ENCODE results near the gene RAB11A. TPM values are rescaled to one million over a fixed set of nuclear protein-coding genes. Genes with fewer than 3 reads are reported as not detected.

The RAB11A gene
- total RNA-seq, 1 experiment from 2014 or later: 245 TPM

DNA sequence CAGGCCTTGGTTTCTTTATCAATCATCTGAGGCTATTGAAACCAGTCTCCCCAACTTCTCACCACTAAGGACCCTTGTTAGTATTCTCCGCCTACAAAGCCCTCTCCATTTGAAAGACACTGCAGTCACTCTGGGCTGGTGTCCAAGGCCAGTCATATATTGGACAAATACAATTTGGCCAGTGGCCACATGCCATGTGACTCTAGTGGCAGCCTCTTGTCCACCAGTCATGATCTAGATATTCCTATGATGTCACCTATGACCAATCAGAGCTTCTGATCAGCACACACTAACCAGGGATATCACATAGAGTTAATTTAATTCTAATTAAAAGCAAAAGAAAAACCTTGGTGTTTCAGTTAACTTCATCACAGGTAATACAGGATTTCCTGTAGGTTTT is 68.2 kb downstream of the RAB11A start:
- TF ChIP-seq NFATC4 (CRISPR knock-in tag; IDR thresholded peaks at IDR 0.05) (no peak), FOXK1 (CRISPR knock-in tag; IDR thresholded peaks at IDR 0.05) (no peak), ZNF317 (CRISPR knock-in tag; IDR thresholded peaks at IDR 0.05; ENCODE audit: borderline replicate concordance, low read depth) (no peak), IRF2 (CRISPR knock-in tag; IDR thresholded peaks at IDR 0.05; ENCODE audit: borderline replicate concordance, low read depth) (no peak), ELF4 (CRISPR knock-in tag; IDR thresholded peaks at IDR 0.05; ENCODE audit: low read depth) (no peak), NR2C2 (CRISPR knock-in tag; IDR thresholded peaks at IDR 0.05) (no peak), ZNF396 (CRISPR knock-in tag; IDR thresholded peaks at IDR 0.05; ENCODE audit: borderline replicate concordance) (no peak), ESRRA (CRISPR knock-in tag; IDR thresholded peaks at IDR 0.05; ENCODE audit: borderline replicate concordance) (no peak), CBFB (CRISPR knock-in tag; IDR thresholded peaks at IDR 0.05; ENCODE audit: low read depth) (no peak), SMAD4 (CRISPR knock-in tag; IDR thresholded peaks at IDR 0.05) (no peak), PRRX2 (CRISPR knock-in tag; IDR thresholded peaks at IDR 0.05) (no peak), CREM (CRISPR knock-in tag; IDR thresholded peaks at IDR 0.05) (no peak), TEAD1 (CRISPR knock-in tag; IDR thresholded peaks at IDR 0.05) (no peak), ETV6 (CRISPR knock-in tag; IDR thresholded peaks at IDR 0.05) (no peak), ZNF263 (CRISPR knock-in tag; IDR thresholded peaks at IDR 0.05; ENCODE audit: low read depth) (no peak)
- TF ChIP-seq, protein P1, sequence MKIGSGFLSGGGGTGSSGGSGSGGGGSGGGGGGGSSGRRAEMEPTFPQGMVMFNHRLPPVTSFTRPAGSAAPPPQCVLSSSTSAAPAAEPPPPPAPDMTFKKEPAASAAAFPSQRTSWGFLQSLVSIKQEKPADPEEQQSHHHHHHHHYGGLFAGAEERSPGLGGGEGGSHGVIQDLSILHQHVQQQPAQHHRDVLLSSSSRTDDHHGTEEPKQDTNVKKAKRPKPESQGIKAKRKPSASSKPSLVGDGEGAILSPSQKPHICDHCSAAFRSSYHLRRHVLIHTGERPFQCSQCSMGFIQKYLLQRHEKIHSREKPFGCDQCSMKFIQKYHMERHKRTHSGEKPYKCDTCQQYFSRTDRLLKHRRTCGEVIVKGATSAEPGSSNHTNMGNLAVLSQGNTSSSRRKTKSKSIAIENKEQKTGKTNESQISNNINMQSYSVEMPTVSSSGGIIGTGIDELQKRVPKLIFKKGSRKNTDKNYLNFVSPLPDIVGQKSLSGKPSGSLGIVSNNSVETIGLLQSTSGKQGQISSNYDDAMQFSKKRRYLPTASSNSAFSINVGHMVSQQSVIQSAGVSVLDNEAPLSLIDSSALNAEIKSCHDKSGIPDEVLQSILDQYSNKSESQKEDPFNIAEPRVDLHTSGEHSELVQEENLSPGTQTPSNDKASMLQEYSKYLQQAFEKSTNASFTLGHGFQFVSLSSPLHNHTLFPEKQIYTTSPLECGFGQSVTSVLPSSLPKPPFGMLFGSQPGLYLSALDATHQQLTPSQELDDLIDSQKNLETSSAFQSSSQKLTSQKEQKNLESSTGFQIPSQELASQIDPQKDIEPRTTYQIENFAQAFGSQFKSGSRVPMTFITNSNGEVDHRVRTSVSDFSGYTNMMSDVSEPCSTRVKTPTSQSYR (CRISPR knock-in tag; IDR thresholded peaks at IDR 0.05): no peak
- TF ChIP-seq, protein P2, sequence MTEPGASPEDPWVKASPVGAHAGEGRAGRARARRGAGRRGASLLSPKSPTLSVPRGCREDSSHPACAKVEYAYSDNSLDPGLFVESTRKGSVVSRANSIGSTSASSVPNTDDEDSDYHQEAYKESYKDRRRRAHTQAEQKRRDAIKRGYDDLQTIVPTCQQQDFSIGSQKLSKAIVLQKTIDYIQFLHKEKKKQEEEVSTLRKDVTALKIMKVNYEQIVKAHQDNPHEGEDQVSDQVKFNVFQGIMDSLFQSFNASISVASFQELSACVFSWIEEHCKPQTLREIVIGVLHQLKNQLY (CRISPR knock-in tag; IDR thresholded peaks at IDR 0.05): no peak
- TF ChIP-seq, protein P3, sequence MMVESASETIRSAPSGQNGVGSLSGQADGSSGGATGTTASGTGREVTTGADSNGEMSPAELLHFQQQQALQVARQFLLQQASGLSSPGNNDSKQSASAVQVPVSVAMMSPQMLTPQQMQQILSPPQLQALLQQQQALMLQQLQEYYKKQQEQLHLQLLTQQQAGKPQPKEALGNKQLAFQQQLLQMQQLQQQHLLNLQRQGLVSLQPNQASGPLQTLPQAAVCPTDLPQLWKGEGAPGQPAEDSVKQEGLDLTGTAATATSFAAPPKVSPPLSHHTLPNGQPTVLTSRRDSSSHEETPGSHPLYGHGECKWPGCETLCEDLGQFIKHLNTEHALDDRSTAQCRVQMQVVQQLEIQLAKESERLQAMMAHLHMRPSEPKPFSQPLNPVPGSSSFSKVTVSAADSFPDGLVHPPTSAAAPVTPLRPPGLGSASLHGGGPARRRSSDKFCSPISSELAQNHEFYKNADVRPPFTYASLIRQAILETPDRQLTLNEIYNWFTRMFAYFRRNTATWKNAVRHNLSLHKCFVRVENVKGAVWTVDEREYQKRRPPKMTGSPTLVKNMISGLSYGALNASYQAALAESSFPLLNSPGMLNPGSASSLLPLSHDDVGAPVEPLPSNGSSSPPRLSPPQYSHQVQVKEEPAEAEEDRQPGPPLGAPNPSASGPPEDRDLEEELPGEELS (CRISPR knock-in tag; IDR thresholded peaks at IDR 0.05): no peak
- TF ChIP-seq, protein P4, sequence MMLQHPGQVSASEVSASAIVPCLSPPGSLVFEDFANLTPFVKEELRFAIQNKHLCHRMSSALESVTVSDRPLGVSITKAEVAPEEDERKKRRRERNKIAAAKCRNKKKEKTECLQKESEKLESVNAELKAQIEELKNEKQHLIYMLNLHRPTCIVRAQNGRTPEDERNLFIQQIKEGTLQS (CRISPR knock-in tag; conservative IDR thresholded peaks at IDR 0.05): no peak
- Mint-ChIP-seq H3K36me3 (no peaks in the 10 kb centered on the region), H3K4me1 (no peaks in the 10 kb centered on the region), H3K9me3 (no peaks in the 10 kb centered on the region), H3K27ac (no peak overlapping the region), H3K27me3 (ENCODE audit: low read depth) (no peaks in the 10 kb centered on the region; the same call in 1 of the 2 replicates), H3K4me3 (no peak overlapping the region)
- DNase-seq (ENCODE audit: low spot score) (no peak), ATAC-seq (no peak)
- ChIA-PET CTCF (interaction anchor here (1.5 kb wide), 1 partner anchor 44 kb away, joined by 4 read pairs; no protein-coding TSS in a partner anchor), POLR2A (no interaction called here)

DNA sequence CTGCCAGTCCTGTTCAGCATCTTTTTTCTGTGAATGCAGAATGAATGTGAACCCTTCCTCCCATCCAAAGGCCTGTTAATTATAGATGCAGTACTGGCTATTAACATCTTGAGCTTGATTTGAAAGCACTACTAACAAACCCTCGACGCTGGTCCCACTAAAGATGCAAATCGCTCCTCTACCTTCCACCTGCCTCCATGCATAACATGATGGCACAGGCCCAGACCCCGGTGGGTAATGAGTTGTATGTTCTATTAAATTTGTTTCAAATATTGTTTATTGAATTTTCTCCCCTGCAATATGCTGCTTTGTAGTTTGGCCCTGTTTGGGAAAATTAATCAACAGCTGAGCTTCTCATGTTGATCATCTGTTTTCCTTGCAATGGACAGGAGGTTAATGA is 69.3 kb downstream of the RAB11A start:
- H3K27me3 Mint-ChIP-seq (ENCODE audit: low read depth): no peaks in the 10 kb centered on the region
- POLR2A ChIA-PET: no interaction called here
- DNase-seq (ENCODE audit: low spot score): no peak
- no peak overlapping the region for H3K4me3 Mint-ChIP-seq
- CTCF ChIA-PET: no interaction called here
- no peaks in the 10 kb centered on the region for H3K4me1 Mint-ChIP-seq
- H3K9me3 Mint-ChIP-seq: no peaks in the 10 kb centered on the region
- TF ChIP-seq JUN (CRISPR knock-in tag; IDR thresholded peaks at IDR 0.05): no peak
- no peak for TF ChIP-seq SMAD3 (CRISPR knock-in tag; IDR thresholded peaks at IDR 0.05; ENCODE audit: borderline replicate concordance)
- TF ChIP-seq, protein P5, sequence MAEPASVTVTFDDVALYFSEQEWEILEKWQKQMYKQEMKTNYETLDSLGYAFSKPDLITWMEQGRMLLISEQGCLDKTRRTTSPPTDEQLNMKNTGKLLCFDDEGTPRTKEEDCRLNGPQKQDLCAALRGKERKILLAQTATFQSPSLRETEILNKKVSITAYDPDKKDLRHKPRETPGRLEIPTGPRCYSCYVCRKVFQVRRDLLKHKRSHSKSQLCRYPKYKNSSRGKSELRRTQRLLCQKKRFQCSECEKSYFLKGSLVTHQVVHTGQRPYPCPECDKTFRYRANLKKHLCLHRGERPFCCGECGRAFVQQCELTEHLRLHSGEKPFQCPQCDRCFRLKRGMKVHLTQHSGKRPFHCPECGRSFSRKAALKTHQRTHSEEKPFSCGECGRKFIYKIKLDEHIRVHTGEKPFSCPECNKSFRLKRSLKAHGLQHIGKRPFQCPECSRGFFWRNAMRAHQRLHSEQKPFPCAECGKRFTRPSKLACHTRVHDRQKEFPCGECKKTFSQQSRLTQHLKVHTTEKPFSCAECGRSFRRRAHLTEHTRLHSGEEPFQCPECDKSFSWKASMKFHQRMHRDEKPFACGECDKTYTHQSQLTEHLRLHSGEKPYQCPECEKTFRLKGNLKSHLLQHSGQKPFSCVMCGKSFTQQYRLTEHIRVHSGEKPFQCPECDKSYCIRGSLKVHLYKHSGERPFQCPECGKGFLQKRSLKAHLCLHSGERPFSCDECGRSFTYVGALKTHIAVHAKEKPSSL (CRISPR knock-in tag; conservative IDR thresholded peaks at IDR 0.05): no peak
- no peak overlapping the region for H3K27ac Mint-ChIP-seq
- no peaks in the 10 kb centered on the region for H3K36me3 Mint-ChIP-seq
- no peak for ATAC-seq

Data from WTC11 (cell line).